Astrocyte (in vitro differentiated cells and primary cell): ENCODE results near the gene TEX54. TPM values are rescaled to one million over a fixed set of nuclear protein-coding genes. Genes with fewer than 3 reads are reported as not detected.

ENCODE experiments used
- DNase-seq: peaks from one replicate; pipeline ENCODE4 v3.0.0-alpha.2; 2010; ENCODE audit warnings: low read depth
- FAIRE-seq: peaks from 2 replicates; lab custom pipeline; 2011; peaks lifted over from hg19 to GRCh38; lab: Jason Lieb, UNC
- H2AFZ ChIP-seq: 2 replicates; pipeline ENCODE4 v1.6.0; 2012; ENCODE audit warnings: low read depth, low read length, inconsistent platforms
- H3K27ac ChIP-seq: 2 replicates; pipeline ENCODE4 v1.5.1; 2011; ENCODE audit warnings: low read depth, low read length, inconsistent platforms
- H3K27me3 ChIP-seq: 2 replicates; pipeline ENCODE4 v1.6.0; 2011; ENCODE audit warnings: low read length, inconsistent platforms; ENCODE audit not compliant: insufficient read depth
- H3K36me3 ChIP-seq: 2 replicates; pipeline ENCODE4 v1.5.1; 2011; ENCODE audit warnings: low read length, inconsistent platforms; ENCODE audit not compliant: insufficient read depth
- H3K4me1 ChIP-seq: 2 replicates; pipeline ENCODE4 v1.5.1; 2011; ENCODE audit warnings: low read length, inconsistent platforms; ENCODE audit not compliant: insufficient read depth
- H3K4me2 ChIP-seq: 2 replicates; pipeline ENCODE4 v1.6.0; 2012; ENCODE audit warnings: low read length, inconsistent platforms
- H3K4me3 ChIP-seq: 2 replicates; pipeline ENCODE4 v1.5.1; 2011; ENCODE audit warnings: low read depth, mild to moderate bottlenecking, low read length, inconsistent platforms; ENCODE audit not compliant: insufficient read depth
- H3K79me2 ChIP-seq: 2 replicates; pipeline ENCODE4 v1.6.0; 2012; ENCODE audit warnings: mild to moderate bottlenecking, low read length, inconsistent platforms; ENCODE audit not compliant: insufficient read depth
- H3K9ac ChIP-seq: 2 replicates; pipeline ENCODE4 v1.6.0; 2012; ENCODE audit warnings: mild to moderate bottlenecking, low read length, inconsistent platforms
- H3K9me3 ChIP-seq: 2 replicates; pipeline ENCODE4 v1.5.1; 2012; ENCODE audit warnings: low read depth, mild to moderate bottlenecking, low read length, inconsistent platforms; ENCODE audit not compliant: insufficient read depth
- H4K20me1 ChIP-seq: 2 replicates; pipeline ENCODE4 v1.6.0; 2012; ENCODE audit warnings: low read length, inconsistent platforms; ENCODE audit not compliant: insufficient read depth
- H3K27ac Mint-ChIP-seq: one replicate; pipeline ENCODE4 v1.8.0; 2021; ENCODE audit warnings: mild to moderate bottlenecking, mixed read lengths; ENCODE audit not compliant: unreplicated experiment
- H3K27me3 Mint-ChIP-seq: one replicate; pipeline ENCODE4 v1.8.0; 2021; ENCODE audit warnings: low read depth, mixed read lengths; ENCODE audit not compliant: unreplicated experiment
- H3K36me3 Mint-ChIP-seq: one replicate; pipeline ENCODE4 v1.8.0; 2021; ENCODE audit warnings: low read depth, mixed read lengths; ENCODE audit not compliant: unreplicated experiment
- H3K4me1 Mint-ChIP-seq: one replicate; pipeline ENCODE4 v1.8.0; 2021; ENCODE audit warnings: low read depth, mixed read lengths; ENCODE audit not compliant: unreplicated experiment
- H3K4me3 Mint-ChIP-seq: one replicate; pipeline ENCODE4 v1.8.0; 2021; ENCODE audit warnings: mild to moderate bottlenecking, moderate library complexity, mixed read lengths; ENCODE audit not compliant: unreplicated experiment
- H3K9me3 Mint-ChIP-seq: one replicate; pipeline ENCODE4 v1.8.0; 2021; ENCODE audit warnings: mild to moderate bottlenecking, mixed read lengths; ENCODE audit not compliant: unreplicated experiment
- EZH2 ChIP-seq: IDR thresholded peaks from 2 replicates; pipeline ENCODE4 v1.6.1; 2012; ENCODE audit warnings: mild to moderate bottlenecking, low read length, inconsistent platforms; ENCODE audit not compliant: insufficient read depth
- total RNA-seq: library from RNA; stranded (reverse); gene quantifications from 2 replicates; pipeline ENCODE4 v1.2.1, GENCODE V29; 2021
- TF ChIP-seq, protein P1 (sequence below): IDR thresholded peaks from 2 replicates; pipeline ENCODE4 v1.5.1; 2011; ENCODE audit warnings: low read depth, mild to moderate bottlenecking, inconsistent platforms, low read length, moderate library complexity; ENCODE audit not compliant: insufficient read depth

Gene TEX54
- total RNA-seq, 1 donor from 2014 or later, result not detected

DNA sequence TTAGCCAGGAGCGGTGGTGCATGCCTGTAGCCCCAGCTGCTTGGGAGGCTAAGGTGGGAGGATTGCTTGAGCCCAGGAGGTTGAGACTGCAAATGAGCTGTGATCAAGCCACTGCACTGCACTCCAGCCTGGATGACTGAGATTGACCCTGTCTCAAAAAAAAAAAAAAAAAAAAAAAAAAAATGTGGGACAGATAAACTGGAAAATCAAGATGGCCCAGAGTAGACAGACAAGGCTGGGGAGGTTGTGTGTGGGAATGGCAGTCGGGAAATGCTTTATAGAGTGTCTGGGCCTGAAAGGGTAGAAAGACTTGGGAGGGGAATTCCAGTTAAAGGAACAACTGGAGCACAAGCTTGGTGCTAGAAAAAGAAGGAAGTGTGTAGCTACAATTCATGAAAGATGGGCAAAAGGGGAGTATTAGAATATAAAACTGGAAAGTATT, 24.9 kb upstream of the TEX54 start:
- H3K4me2 ChIP-seq, result peak overlapping the region; percentile 99

GRCh38 chr11:62856333-62856895, 23.8 kb upstream of the TEX54 start:
- H3K27ac ChIP-seq, result peak overlapping the region; percentile 89
- H3K4me2 ChIP-seq, result peak overlapping the region; percentile 99
- TF ChIP-seq, protein P1, sequence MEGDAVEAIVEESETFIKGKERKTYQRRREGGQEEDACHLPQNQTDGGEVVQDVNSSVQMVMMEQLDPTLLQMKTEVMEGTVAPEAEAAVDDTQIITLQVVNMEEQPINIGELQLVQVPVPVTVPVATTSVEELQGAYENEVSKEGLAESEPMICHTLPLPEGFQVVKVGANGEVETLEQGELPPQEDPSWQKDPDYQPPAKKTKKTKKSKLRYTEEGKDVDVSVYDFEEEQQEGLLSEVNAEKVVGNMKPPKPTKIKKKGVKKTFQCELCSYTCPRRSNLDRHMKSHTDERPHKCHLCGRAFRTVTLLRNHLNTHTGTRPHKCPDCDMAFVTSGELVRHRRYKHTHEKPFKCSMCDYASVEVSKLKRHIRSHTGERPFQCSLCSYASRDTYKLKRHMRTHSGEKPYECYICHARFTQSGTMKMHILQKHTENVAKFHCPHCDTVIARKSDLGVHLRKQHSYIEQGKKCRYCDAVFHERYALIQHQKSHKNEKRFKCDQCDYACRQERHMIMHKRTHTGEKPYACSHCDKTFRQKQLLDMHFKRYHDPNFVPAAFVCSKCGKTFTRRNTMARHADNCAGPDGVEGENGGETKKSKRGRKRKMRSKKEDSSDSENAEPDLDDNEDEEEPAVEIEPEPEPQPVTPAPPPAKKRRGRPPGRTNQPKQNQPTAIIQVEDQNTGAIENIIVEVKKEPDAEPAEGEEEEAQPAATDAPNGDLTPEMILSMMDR, result no peak
- no peak for TF ChIP-seq EZH2
- H2AFZ ChIP-seq, result peak overlapping the region; percentile 99
- peaks cover 50% of the 10 kb centered on the region for H3K79me2 ChIP-seq
- H3K27me3 ChIP-seq, result no peaks in the 10 kb centered on the region
- H3K36me3 Mint-ChIP-seq, result peaks cover 30% of the 10 kb centered on the region
- no peaks in the 10 kb centered on the region for H3K9me3 ChIP-seq
- no peaks in the 10 kb centered on the region for H3K9me3 Mint-ChIP-seq
- peaks cover 35% of the 10 kb centered on the region for H3K36me3 ChIP-seq
- no peak for DNase-seq
- peak overlapping the region; percentile 98 for H3K4me3 Mint-ChIP-seq
- peaks cover 22% of the 10 kb centered on the region for H3K4me1 ChIP-seq
- peak overlapping the region; percentile 93 for H3K9ac ChIP-seq
- H3K27me3 Mint-ChIP-seq, result no peaks in the 10 kb centered on the region
- no peak for FAIRE-seq
- H3K4me1 Mint-ChIP-seq, result peaks cover 35% of the 10 kb centered on the region
- peak overlapping the region; percentile 92 for H3K4me3 ChIP-seq
- peaks cover 42% of the 10 kb centered on the region for H4K20me1 ChIP-seq
- H3K27ac Mint-ChIP-seq, result peak overlapping the region; percentile 93

More for the DNA sequence above, 24.9 kb upstream of the TEX54 start:
- no peaks in the 10 kb centered on the region for H3K27me3 Mint-ChIP-seq
- no peak overlapping the region for H2AFZ ChIP-seq
- H4K20me1 ChIP-seq, result peaks cover 31% of the 10 kb centered on the region
- no peak overlapping the region for H3K9ac ChIP-seq
- no peaks in the 10 kb centered on the region for H3K27me3 ChIP-seq
- DNase-seq (no peak), FAIRE-seq (no peak)
- H3K9me3 ChIP-seq, result no peaks in the 10 kb centered on the region
- peaks cover 30% of the 10 kb centered on the region for H3K4me1 Mint-ChIP-seq
- H3K27ac ChIP-seq, result no peak overlapping the region
- peaks cover 24% of the 10 kb centered on the region for H3K36me3 Mint-ChIP-seq
- H3K36me3 ChIP-seq, result peaks cover 24% of the 10 kb centered on the region
- peak overlapping the region; percentile 98 for H3K4me3 Mint-ChIP-seq
- H3K27ac Mint-ChIP-seq, result peak overlapping the region; percentile 66
- no peaks in the 10 kb centered on the region for H3K9me3 Mint-ChIP-seq
- H3K4me1 ChIP-seq, result peaks cover 22% of the 10 kb centered on the region
- TF ChIP-seq, protein P1, result no peak
- TF ChIP-seq EZH2, result no peak
- peaks cover 50% of the 10 kb centered on the region for H3K79me2 ChIP-seq
- no peak overlapping the region for H3K4me3 ChIP-seq
